Pancreas (tissue), 10 donors: ENCODE results near the gene SREK1. TPM values are rescaled to one million over a fixed set of nuclear protein-coding genes. Genes with fewer than 3 reads are reported as not detected.
"Not testable (repeated sequence)": the region's sequence is repeated elsewhere in the genome, so short reads cannot be mapped to it uniquely, and the experiment has no call there.

Experiments used
- ATAC-seq, 4 donors: fragments of 200-7000 bp; cut with Tn5 transposase; one replicate each; pipeline versions ENCODE4 v1.8.0 to v1.9.1; 2020; ENCODE audit warnings: mild to moderate bottlenecking in 4 of 4, moderate library complexity in 4 of 4
- DNase-seq, 6 donors: peaks; one replicate each; pipeline ENCODE4 v3.0.0-alpha.2; 2020
- FAIRE-seq: peaks from 2 replicates; lab custom pipeline; 2012; peaks lifted over from hg19 to GRCh38; lab: Jason Lieb, UNC
- H3K27ac ChIP-seq, 4 donors: fragments of 200-600 bp; sonication (generic); 1 replicate in 3 of 4; 2 replicates in 1 of 4; pipeline versions ENCODE4 v1.5.0 to v1.8.0; 2020
- H3K27me3 ChIP-seq, 4 donors: fragments of 200-600 bp; one replicate each; pipeline ENCODE4 v1.8.0; 2021
- H3K36me3 ChIP-seq, 3 donors: fragments of 200-600 bp; sonication (generic) in 1 of 3; one replicate each; pipeline versions ENCODE4 v1.5.0 to v1.8.0; 2020 to 2021
- H3K4me1 ChIP-seq, 3 donors: fragments of 200-600 bp; one replicate each; pipeline ENCODE4 v1.8.0; 2021
- H3K4me3 ChIP-seq, 4 donors: fragments of 200-600 bp; sonication (generic) in 2 of 4; one replicate each; pipeline versions ENCODE4 v1.5.0 to v1.8.0; 2020 to 2021
- H3K9me3 ChIP-seq, 4 donors: fragments of 200-600 bp; one replicate each; pipeline ENCODE4 v1.8.0; 2021
- WGBS, 2 donors: extraction: QIAGEN DNeasy Blood & Tissue Kit; methylation state at CpG; one replicate each; pipeline ENCODE4 v1.1.7; 2013; 5-methylcytosine and 5-hydroxymethylcytosine counted together
- intact Hi-C, 3 donors: fragments of 100-400 bp; cut with DNase I; formaldehyde crosslinking; loops; one replicate each; pipeline versions ENCODE4 v1.11.1 to v1.14.2; 2022
- polyA plus RNA-seq, 2 donors: library from polyadenylated mRNA; stranded (reverse); fragments of 200-250 nt; gene quantifications; one replicate each; pipeline ENCODE4 v1.2.3, GENCODE V29; 2013
- total RNA-seq, 6 donors: library from RNA; stranded (reverse); fragmentation: NEBNext Ultra II Directional in 4 of 6; extraction: Animal tissue kit (Norgen Biotek cat#: 25700) in 4 of 6; gene quantifications; one replicate each; pipeline versions ENCODE4 v1.2.1 to v1.2.4, GENCODE V29; 2021 to 2023
- TF ChIP-seq, protein P1 (sequence below), 4 donors: fragments of 200-600 bp; sonication (generic) in 3 of 4; IDR thresholded peaks; one replicate each; pipeline versions ENCODE4 v1.5.0 to v1.8.0; 2021; ENCODE audit warnings: antibody characterized with exemption in 4 of 4
- donor health status: healthy with polysubstance abuse.
- donor health status: DM: no; HTN: no; CAD: no; lungs with moderate emphysema.
- donor health status: DM: no; HTN: no; CAD: no.
- donor health status: control.
- donor health status: control.
- donor health status: Bipolar disorder and iron deficiency.
- donor health status: DM: yes; HTN: yes; CAD: no.
- donor health status: DM: no; HTN: no; CAD: no.
- donor health status: DM: no; HTN: no; CAD: no.
- donor health status: DM: yes; HTN: yes; CAD: no.

Gene SREK1
- total and polyA plus RNA-seq, 8 donors: 21.1 to 56.6 (median 33.6) TPM

GRCh38 chr5:66209350-66209749, 65.2 kb downstream of the SREK1 start:
- Histone ChIP-seq H3K36me3 (no peaks in the 10 kb centered on the region), H3K27ac (no peak overlapping the region), H3K4me1 (no peaks in the 10 kb centered on the region), H3K27me3 (no peaks in the 10 kb centered on the region), H3K4me3 (no peak overlapping the region), H3K9me3 (no peaks in the 10 kb centered on the region)
- WGBS, 2 donors: 78 to 82% methylated on average over 4 of the region's 4 CpGs
- DNase-seq (no peak), FAIRE-seq (no peak), ATAC-seq (peak in 2 of 4 donors; percentile 25 to 46)
- intact Hi-C loops: no loop called here
- TF ChIP-seq, protein P1, sequence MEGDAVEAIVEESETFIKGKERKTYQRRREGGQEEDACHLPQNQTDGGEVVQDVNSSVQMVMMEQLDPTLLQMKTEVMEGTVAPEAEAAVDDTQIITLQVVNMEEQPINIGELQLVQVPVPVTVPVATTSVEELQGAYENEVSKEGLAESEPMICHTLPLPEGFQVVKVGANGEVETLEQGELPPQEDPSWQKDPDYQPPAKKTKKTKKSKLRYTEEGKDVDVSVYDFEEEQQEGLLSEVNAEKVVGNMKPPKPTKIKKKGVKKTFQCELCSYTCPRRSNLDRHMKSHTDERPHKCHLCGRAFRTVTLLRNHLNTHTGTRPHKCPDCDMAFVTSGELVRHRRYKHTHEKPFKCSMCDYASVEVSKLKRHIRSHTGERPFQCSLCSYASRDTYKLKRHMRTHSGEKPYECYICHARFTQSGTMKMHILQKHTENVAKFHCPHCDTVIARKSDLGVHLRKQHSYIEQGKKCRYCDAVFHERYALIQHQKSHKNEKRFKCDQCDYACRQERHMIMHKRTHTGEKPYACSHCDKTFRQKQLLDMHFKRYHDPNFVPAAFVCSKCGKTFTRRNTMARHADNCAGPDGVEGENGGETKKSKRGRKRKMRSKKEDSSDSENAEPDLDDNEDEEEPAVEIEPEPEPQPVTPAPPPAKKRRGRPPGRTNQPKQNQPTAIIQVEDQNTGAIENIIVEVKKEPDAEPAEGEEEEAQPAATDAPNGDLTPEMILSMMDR (IDR thresholded peaks at IDR 0.05): no peak

DNA sequence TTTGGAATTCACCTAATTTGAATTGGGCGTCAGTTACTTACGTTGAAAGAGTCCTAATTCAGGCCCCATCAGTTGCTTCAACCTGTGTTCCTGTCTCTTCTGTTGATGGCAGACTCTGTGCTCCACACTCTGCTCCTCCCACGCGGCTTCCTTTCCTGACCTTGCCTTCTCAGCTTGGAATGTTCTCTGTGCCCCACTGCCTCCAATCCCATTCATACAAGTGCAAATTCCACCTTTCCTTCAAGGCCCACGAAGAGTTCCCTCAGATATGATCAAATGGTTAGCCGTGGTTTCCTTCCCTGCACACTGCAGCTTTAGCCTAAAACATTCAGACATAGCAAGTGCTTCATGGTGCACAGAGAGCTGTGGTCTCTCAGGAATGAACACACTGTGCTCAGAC, 65.7 kb downstream of the SREK1 start:
- no peak for DNase-seq
- H3K27ac ChIP-seq: no peak overlapping the region
- H3K4me3 ChIP-seq: no peak overlapping the region
- no peaks in the 10 kb centered on the region for H3K9me3 ChIP-seq
- H3K4me1 ChIP-seq: no peaks in the 10 kb centered on the region
- 75 to 79% methylated on average over 6 of the region's 6 CpGs for WGBS, 2 donors
- intact Hi-C loops: no loop called here
- TF ChIP-seq, protein P1 (IDR thresholded peaks at IDR 0.05): no peak
- ATAC-seq: no peak
- H3K27me3 ChIP-seq: no peaks in the 10 kb centered on the region
- no peaks in the 10 kb centered on the region for H3K36me3 ChIP-seq
- FAIRE-seq: no peak

DNA sequence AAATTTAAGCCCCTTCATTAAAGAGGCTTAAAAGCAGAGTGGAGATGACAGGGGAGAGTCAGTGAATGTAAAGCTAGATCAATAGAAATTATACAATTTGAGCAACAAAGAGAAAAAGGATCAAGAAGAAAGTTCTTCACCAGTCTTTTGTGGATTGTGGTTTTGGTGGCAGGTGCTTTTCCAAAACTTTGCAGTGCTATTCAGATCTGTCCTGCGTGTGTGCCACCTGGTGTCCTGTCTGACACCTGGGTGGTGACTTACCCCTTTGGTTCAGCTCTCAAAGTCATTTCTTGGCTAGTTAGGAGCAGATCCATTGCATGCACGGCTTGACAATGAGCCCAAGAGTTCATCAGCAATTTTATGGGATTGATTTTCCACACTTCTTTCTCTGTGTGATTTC, 69.4 kb downstream of the SREK1 start:
- TF ChIP-seq, protein P1 (IDR thresholded peaks at IDR 0.05): no peak
- Histone ChIP-seq H3K36me3 (no peaks in the 10 kb centered on the region), H3K9me3 (no peaks in the 10 kb centered on the region), H3K27me3 (no peaks in the 10 kb centered on the region), H3K4me3 (no peak overlapping the region), H3K27ac (no peak overlapping the region), H3K4me1 (no peaks in the 10 kb centered on the region)
- intact Hi-C loops: no loop called here
- WGBS, 2 donors: 57 to 69% methylated on average over 2 of the region's 2 CpGs
- DNase-seq (no peak), FAIRE-seq (no peak), ATAC-seq (no peak)

GRCh38 chr5:66222455-66222854, 78.4 kb downstream of the SREK1 start:
- intact Hi-C loops: no loop called here
- Histone ChIP-seq H3K27me3 (no peaks in the 10 kb centered on the region), H3K4me1 (no peaks in the 10 kb centered on the region), H3K27ac (no peak overlapping the region), H3K4me3 (no peak overlapping the region), H3K36me3 (no peaks in the 10 kb centered on the region), H3K9me3 (no peaks in the 10 kb centered on the region)
- DNase-seq: no peak
- TF ChIP-seq, protein P1 (IDR thresholded peaks at IDR 0.05): no peak
- no peak for ATAC-seq
- WGBS, 2 donors: 80 to 81% methylated on average over 5 of the region's 5 CpGs
- FAIRE-seq: no peak

DNA sequence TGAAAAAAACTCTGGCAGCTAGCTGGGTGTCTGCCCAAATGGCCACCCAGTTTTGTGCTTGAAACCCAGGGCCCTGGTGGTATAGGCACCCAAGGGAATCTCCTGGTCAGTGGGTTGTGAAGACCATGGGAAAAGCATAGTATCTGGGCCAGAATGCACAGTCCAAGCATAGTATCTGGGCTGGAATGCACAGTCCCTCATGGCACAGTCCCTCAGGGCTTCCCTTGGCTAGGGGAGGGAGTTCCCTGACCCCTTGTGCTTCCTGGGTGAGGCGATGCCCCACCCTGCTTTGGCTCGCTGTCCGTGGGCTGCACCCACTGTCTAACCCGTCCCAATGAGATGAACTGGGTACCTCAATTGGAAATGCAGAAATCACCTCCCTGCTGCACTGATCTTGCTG, 78.8 kb downstream of the SREK1 start:
- H3K4me3 ChIP-seq, H3K36me3 ChIP-seq, H3K9me3 ChIP-seq, ATAC-seq, intact Hi-C loops, H3K27me3 ChIP-seq, H3K4me1 ChIP-seq, FAIRE-seq, DNase-seq, H3K27ac ChIP-seq: not testable (repeated sequence)
- WGBS, 2 donors: 86 to 92% methylated on average over 4 of the region's 4 CpGs
